ENCODE results near the gene SIGLEC6. TPM values are rescaled to one million over a fixed set of nuclear protein-coding genes. Genes with fewer than 3 reads are reported as not detected.

The SIGLEC6 gene
- total RNA-seq, 4 donors from 2014 or later, result 7.1 TPM; not detected in 3

DNA sequence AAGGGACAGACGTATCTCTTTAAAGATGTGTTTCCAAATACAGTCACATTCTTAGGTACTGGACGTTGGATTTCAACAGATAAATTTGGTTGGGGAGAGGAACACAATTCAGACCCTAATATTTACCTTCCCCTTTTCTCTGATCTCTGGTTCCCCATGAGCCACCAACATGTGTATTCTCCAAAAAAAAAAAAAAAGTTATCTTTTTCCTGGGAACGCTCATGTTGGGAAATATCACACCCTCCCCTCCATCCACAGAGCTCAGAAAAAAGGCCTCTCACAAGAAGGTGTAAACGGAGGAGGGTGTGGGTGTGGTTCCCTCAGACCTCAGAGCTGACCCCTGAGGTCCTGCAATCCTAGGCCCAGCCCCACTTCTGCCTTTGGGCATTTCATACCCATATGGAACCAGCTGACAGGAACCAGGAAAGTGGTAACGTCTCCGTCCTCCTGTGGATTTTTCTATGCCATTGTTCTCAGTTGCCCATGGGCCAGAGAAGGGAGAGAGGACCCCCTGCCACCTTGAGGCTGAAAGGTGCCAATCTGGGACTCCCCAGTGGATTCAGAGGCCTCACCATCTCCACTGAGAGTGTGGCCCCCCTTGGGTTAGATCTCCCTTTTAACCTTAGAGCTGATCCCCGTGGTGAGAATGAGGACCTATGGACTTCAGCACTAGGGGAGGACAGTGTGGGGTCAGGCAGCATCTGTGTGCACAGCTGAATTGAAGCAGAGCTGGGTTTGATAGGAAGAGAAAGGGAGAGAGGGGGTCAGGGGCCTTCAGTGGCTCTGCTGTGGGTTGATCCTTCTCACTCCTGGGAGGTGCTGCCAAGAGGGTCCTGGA lies 21.4 kb downstream of the SIGLEC6 start:
- WGBS, 2 donors, result 36 to 39% methylated on average over 4 to 7 of the region's 7 CpGs
- peaks cover 0 to 36% (median 0%) of the 10 kb centered on the region in 4 donors for H3K27me3 ChIP-seq
- no peaks in the 10 kb centered on the region for H3K9me3 ChIP-seq
- no peak for DNase-seq
- H3K36me3 ChIP-seq, result no peaks in the 10 kb centered on the region
- intact Hi-C loops (cut with DNase I), result no loop called here
- TF ChIP-seq, protein P1, sequence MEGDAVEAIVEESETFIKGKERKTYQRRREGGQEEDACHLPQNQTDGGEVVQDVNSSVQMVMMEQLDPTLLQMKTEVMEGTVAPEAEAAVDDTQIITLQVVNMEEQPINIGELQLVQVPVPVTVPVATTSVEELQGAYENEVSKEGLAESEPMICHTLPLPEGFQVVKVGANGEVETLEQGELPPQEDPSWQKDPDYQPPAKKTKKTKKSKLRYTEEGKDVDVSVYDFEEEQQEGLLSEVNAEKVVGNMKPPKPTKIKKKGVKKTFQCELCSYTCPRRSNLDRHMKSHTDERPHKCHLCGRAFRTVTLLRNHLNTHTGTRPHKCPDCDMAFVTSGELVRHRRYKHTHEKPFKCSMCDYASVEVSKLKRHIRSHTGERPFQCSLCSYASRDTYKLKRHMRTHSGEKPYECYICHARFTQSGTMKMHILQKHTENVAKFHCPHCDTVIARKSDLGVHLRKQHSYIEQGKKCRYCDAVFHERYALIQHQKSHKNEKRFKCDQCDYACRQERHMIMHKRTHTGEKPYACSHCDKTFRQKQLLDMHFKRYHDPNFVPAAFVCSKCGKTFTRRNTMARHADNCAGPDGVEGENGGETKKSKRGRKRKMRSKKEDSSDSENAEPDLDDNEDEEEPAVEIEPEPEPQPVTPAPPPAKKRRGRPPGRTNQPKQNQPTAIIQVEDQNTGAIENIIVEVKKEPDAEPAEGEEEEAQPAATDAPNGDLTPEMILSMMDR (IDR thresholded peaks at IDR 0.05), result no peak
- TF ChIP-seq POLR2A (IDR thresholded peaks at IDR 0.05), result no peak
- H3K4me1 ChIP-seq, result no peaks in the 10 kb centered on the region
- H3K27ac ChIP-seq, result no peak overlapping the region
- H3K4me3 ChIP-seq, result no peak overlapping the region

DNA sequence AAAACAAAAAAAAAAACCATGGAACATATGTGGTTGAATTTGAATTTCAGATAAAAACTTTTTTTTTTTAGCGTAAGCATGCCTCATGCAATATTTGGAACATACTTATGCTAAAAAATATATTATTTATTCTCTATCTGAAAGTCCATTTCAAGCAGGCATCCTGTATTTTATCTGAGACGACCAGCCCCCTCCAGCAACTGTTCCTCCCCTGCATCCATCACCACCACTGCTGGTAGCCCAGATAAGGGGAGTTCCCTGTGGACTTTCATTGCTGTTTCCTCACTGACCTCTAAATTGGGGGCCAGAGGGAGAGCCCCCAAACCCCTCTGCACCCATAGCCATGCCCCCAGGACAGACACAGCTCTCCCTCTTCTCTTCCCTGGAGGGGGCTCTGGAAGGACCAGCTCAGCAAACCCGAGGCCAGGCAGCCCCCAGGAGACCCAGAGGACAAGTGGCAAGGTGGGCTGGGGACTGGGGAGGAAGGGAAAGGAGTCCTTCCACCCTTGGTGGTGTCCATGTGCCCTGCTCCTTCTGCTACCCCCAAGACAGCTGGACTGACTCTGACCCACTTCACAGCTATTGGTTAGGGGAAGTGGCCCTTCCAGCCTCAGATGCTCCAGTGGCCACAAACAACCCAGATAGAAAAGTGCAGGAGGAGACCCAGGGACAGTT lies 23.3 kb downstream of the SIGLEC6 start:
- Histone ChIP-seq H3K27me3 (peaks cover 0 to 31% (median 0%) of the 10 kb centered on the region in 4 donors), H3K9me3 (no peaks in the 10 kb centered on the region), H3K4me3 (no peak overlapping the region), H3K4me1 (no peaks in the 10 kb centered on the region), H3K27ac (no peak overlapping the region), H3K36me3 (no peaks in the 10 kb centered on the region)
- intact Hi-C loops (cut with DNase I), result no loop called here
- no peak for DNase-seq
- TF ChIP-seq, protein P1 (IDR thresholded peaks at IDR 0.05), result no peak
- no peak for TF ChIP-seq POLR2A (IDR thresholded peaks at IDR 0.05)
- 33 to 41% methylated on average over 2 to 3 of the region's 3 CpGs for WGBS, 2 donors

DNA sequence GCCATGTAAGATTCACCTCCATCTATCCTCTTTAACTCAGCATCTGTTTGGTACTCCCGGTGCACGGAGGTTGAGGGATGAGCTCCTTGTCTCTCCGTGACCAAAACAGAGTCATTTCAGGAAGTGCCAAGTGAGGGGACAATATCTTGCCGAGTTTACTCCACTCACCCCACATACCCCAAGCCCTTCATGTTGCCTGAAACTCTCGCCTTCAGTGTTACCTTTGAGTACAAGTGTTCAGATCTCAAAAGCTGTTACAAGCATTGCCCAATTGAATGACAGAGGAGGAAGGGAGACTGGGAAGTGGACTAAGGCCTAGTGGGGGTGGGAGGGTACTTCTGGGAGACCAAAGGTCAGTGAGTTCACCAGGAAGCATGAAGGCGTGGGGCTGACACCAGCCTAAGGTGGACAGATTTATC lies 23.8 kb downstream of the SIGLEC6 start:
- intact Hi-C loops (cut with DNase I), result no loop called here
- no peak for TF ChIP-seq POLR2A (IDR thresholded peaks at IDR 0.05)
- TF ChIP-seq, protein P1 (IDR thresholded peaks at IDR 0.05), result no peak
- H3K27ac ChIP-seq, result no peak overlapping the region
- no peaks in the 10 kb centered on the region for H3K36me3 ChIP-seq
- H3K27me3 ChIP-seq, result peaks cover 0 to 25% (median 0%) of the 10 kb centered on the region in 4 donors
- H3K4me1 ChIP-seq, result no peaks in the 10 kb centered on the region
- 49 to 68% methylated on average over 4 to 5 of the region's 6 CpGs for WGBS, 2 donors
- no peaks in the 10 kb centered on the region for H3K9me3 ChIP-seq
- DNase-seq, result no peak
- H3K4me3 ChIP-seq, result no peak overlapping the region

DNA sequence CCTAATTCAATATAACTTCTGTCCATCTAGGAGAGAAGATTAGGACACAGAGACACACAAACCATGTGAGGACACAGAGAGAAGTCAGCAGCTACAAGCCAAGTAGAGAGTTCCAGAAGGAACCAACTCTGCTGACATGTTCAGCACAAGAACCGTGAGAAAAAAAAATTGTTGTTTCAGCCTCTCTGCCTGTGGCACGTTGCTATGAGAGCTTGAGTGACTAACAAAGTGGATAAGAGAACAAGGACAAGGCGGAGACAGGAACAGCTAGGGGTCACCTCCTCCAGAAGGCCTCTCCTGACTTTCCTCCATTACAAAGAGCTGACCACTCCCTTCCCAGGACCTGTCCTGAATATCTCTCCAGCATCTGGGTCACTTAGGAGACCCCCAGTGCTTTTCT lies 24.3 kb downstream of the SIGLEC6 start:
- Histone ChIP-seq H3K27me3 (peaks cover 0 to 23% (median 0%) of the 10 kb centered on the region in 4 donors), H3K4me3 (no peak overlapping the region), H3K27ac (no peak overlapping the region), H3K36me3 (no peaks in the 10 kb centered on the region), H3K4me1 (no peaks in the 10 kb centered on the region), H3K9me3 (no peaks in the 10 kb centered on the region)
- no peak for DNase-seq
- intact Hi-C loops (cut with DNase I), result no loop called here
- WGBS, 2 donors, result 28 to 37% methylated on average over 3 of the region's 3 CpGs
- no peak for TF ChIP-seq POLR2A (IDR thresholded peaks at IDR 0.05)
- TF ChIP-seq, protein P1 (IDR thresholded peaks at IDR 0.05), result no peak

DNA sequence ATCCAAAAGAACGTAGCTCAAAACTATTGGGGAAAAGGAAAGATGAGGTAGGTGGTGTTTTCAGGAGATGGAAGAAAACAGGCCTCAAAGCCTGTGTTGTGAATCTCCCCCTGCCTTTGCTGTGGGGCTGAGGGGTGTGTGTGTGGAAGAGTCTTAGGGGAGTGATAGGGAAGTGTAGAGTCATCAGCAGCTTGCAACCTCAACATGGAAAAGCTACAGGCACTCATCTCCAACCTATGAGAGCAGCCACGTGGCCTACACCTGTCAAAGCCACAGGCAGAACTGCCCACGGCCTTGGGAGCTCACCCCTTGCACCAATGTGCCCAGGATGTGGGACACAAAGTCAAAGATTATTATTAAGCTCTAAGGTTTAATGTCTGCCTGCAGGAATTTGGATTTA lies 25.6 kb downstream of the SIGLEC6 start:
- H3K36me3 ChIP-seq, result no peaks in the 10 kb centered on the region
- TF ChIP-seq, protein P1 (IDR thresholded peaks at IDR 0.05), result no peak
- TF ChIP-seq POLR2A (IDR thresholded peaks at IDR 0.05), result no peak
- no peaks in the 10 kb centered on the region for H3K9me3 ChIP-seq
- no peak for DNase-seq
- H3K4me3 ChIP-seq, result no peak overlapping the region
- H3K27ac ChIP-seq, result no peak overlapping the region
- 28% methylated on average over 3 of the region's 3 CpGs for WGBS, 2 donors
- intact Hi-C loops (cut with DNase I), result no loop called here
- no peaks in the 10 kb centered on the region for H3K4me1 ChIP-seq
- H3K27me3 ChIP-seq, result peaks cover 0 to 16% (median 0%) of the 10 kb centered on the region in 4 donors

Data from esophagus squamous epithelium (tissue), 5 donors.